Measurements from ENCODE around the gene ADAMTSL5. TPM values are rescaled to one million over a fixed set of nuclear protein-coding genes. Genes with fewer than 3 reads are reported as not detected.

Gene ADAMTSL5
- total and polyA plus RNA-seq, 9 of the 15 experiments (the other 6 are each of a cell fraction or from before 2014, with no cell fraction given) = 1.0 to 11.6 (median 4.1) TPM

GRCh38 chr19:1533510-1534150 is 20.8 kb upstream of the ADAMTSL5 start:
- peaks cover 9 to 27% of the 10 kb centered on the region in 2 experiments; a peak in 2 of 5 replicates for H3K27me3 ChIP-seq (ENCODE audit: control insufficient read depth in 2 of 2, insufficient read depth in 2 of 2, low read length in 2 of 2)
- in situ Hi-C loops (cut with MboI) = no loop called here
- H3K4me1 ChIP-seq (replicated peaks in 1 of 2; ENCODE audit: control insufficient read depth in 2 of 2, insufficient read depth in 2 of 2, low read length in 2 of 2) = peaks cover 0 to 22% of the 10 kb centered on the region in 2 experiments; a peak in 2 of 5 replicates
- no TSS peak for BruUV-seq (replicated peaks)
- no peaks in the 10 kb centered on the region for H3K9me1 ChIP-seq (ENCODE audit: control insufficient read depth, insufficient read depth, low read length)
- DNase-seq (ENCODE audit: extremely low read depth in 1 of 4, low spot score in 3 of 4) (no peak), FAIRE-seq (no peak), ATAC-seq (no peak)
- H3K4me2 ChIP-seq (ENCODE audit: insufficient read depth, low read length) = no peak overlapping the region
- H3K79me2 ChIP-seq (ENCODE audit: control insufficient read depth, insufficient read depth, low read length) = no peaks in the 10 kb centered on the region
- 33% methylated on average over 8 of the region's 23 CpGs for WGBS (ENCODE audit: insufficient coverage, low coverage, missing lambda C conversion rate)
- H4K20me1 ChIP-seq (replicated peaks; ENCODE audit: control insufficient read depth, insufficient read depth, low read length) = no peaks in the 10 kb centered on the region
- no peaks in the 10 kb centered on the region for H3K9me3 ChIP-seq (replicated peaks; ENCODE audit: control insufficient read depth, insufficient read depth, low read depth, low read length)
- POLR2A ChIA-PET = interaction anchor here (0.7 kb wide), 1 partner anchor 9 kb away, joined by 4 read pairs; no protein-coding TSS in a partner anchor
- CTCF ChIA-PET (ENCODE audit: low intra/inter-chr PET ratio) = no interaction called here
- H3K9ac ChIP-seq (ENCODE audit: insufficient read depth in 1 of 2, low read depth in 2 of 2, low read length in 2 of 2) = no peak overlapping the region
- H2AFZ ChIP-seq (ENCODE audit: low read depth, low read length) = no peak overlapping the region
- no peaks in the 10 kb centered on the region for H3K36me3 ChIP-seq (ENCODE audit: control insufficient read depth, insufficient read depth, low read length)
- intact Hi-C loops (cut with micrococcal nuclease) = no loop called here
- no peak overlapping the region for H3K4me3 ChIP-seq
- H3K27ac ChIP-seq (ENCODE audit: extremely low read depth, low read depth, low read length) = no peak overlapping the region
- TF ChIP-seq ZBTB40 (IDR thresholded peaks at IDR 0.05) = no peak
- TF ChIP-seq ZBTB40 (CRISPR knock-in tag; IDR thresholded peaks at IDR 0.05) = no peak
- TF ChIP-seq, protein P1, sequence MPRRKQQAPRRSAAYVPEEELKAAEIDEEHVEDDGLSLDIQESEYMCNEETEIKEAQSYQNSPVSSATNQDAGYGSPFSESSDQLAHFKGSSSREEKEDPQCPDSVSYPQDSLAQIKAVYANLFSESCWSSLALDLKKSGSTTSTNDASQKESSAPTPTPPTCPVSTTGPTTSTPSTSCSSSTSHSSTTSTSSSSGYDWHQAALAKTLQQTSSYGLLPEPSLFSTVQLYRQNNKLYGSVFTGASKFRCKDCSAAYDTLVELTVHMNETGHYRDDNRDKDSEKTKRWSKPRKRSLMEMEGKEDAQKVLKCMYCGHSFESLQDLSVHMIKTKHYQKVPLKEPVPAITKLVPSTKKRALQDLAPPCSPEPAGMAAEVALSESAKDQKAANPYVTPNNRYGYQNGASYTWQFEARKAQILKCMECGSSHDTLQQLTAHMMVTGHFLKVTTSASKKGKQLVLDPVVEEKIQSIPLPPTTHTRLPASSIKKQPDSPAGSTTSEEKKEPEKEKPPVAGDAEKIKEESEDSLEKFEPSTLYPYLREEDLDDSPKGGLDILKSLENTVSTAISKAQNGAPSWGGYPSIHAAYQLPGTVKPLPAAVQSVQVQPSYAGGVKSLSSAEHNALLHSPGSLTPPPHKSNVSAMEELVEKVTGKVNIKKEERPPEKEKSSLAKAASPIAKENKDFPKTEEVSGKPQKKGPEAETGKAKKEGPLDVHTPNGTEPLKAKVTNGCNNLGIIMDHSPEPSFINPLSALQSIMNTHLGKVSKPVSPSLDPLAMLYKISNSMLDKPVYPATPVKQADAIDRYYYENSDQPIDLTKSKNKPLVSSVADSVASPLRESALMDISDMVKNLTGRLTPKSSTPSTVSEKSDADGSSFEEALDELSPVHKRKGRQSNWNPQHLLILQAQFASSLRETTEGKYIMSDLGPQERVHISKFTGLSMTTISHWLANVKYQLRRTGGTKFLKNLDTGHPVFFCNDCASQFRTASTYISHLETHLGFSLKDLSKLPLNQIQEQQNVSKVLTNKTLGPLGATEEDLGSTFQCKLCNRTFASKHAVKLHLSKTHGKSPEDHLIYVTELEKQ (CRISPR knock-in tag; IDR thresholded peaks at IDR 0.05) = no peak
- no peak for TF ChIP-seq ZNF239 (CRISPR knock-in tag; IDR thresholded peaks at IDR 0.05)
- TF ChIP-seq CREBBP (IDR thresholded peaks at IDR 0.05; ENCODE audit: low read depth, low read length) = no peak
- no peak for TF ChIP-seq CREB5 (CRISPR knock-in tag; IDR thresholded peaks at IDR 0.05)
